Measurements from ENCODE around the gene CD68.
A peak's percentile ranks its signal among the peaks of the same experiment; 100 is the strongest.

CD68 gene

GRCh38 chr17:7548585-7549400 lies 30.6 kb upstream of the CD68 start, which contains the start of gene TNFSF12:
TNFSF12 (plus strand) TSS chr17:7549058; CDS start chr17:7549154, 96 bp downstream.
- H3F3A ChIP-seq (ENCODE audit: insufficient read depth), result no peaks in the 10 kb centered on the region
- H3K79me2 ChIP-seq (ENCODE audit: insufficient read depth, low read length), result no peaks in the 10 kb centered on the region
- no peaks in the 10 kb centered on the region for H3K9me3 ChIP-seq (ENCODE audit: insufficient read depth, low read length)
- H3K9me2 ChIP-seq (replicated peaks; ENCODE audit: insufficient read depth, low read length), result no peaks in the 10 kb centered on the region
- H4K20me1 ChIP-seq (ENCODE audit: low read depth, low read length), result no peaks in the 10 kb centered on the region
- H2AFZ ChIP-seq (ENCODE audit: low read depth, low read length, severe bottlenecking), result no peak within 1 kb of the TSS
- no peak within 1 kb of the TSS for H3K27ac ChIP-seq (ENCODE audit: low read depth, low read length)
- peak within 1 kb of the TSS; percentile 18; the same call in 1 of the 2 replicates for H3K9ac ChIP-seq (ENCODE audit: low read length)
- no peaks in the 10 kb centered on the region for H3K36me3 ChIP-seq (ENCODE audit: low read length)
- no peak for TF ChIP-seq EZH2phosphoT487 (conservative IDR thresholded peaks at IDR 0.05; ENCODE audit: low read length)
- TF ChIP-seq, protein P1, sequence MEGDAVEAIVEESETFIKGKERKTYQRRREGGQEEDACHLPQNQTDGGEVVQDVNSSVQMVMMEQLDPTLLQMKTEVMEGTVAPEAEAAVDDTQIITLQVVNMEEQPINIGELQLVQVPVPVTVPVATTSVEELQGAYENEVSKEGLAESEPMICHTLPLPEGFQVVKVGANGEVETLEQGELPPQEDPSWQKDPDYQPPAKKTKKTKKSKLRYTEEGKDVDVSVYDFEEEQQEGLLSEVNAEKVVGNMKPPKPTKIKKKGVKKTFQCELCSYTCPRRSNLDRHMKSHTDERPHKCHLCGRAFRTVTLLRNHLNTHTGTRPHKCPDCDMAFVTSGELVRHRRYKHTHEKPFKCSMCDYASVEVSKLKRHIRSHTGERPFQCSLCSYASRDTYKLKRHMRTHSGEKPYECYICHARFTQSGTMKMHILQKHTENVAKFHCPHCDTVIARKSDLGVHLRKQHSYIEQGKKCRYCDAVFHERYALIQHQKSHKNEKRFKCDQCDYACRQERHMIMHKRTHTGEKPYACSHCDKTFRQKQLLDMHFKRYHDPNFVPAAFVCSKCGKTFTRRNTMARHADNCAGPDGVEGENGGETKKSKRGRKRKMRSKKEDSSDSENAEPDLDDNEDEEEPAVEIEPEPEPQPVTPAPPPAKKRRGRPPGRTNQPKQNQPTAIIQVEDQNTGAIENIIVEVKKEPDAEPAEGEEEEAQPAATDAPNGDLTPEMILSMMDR (IDR thresholded peaks at IDR 0.05; ENCODE audit: insufficient read depth, low read length, poor library complexity, severe bottlenecking), result no peak
- no peak within 1 kb of the TSS for H3K4me3 ChIP-seq (ENCODE audit: insufficient read depth, low read length, poor library complexity, severe bottlenecking)
- H3K4me2 ChIP-seq (ENCODE audit: low read depth, low read length, poor library complexity, severe bottlenecking), result peak within 1 kb of the TSS; percentile 29
- H3K27me3 ChIP-seq (ENCODE audit: low read length), result no peaks in the 10 kb centered on the region

GRCh38 chr17:7549401-7550055 lies 29.9 kb upstream of the CD68 start:
- Histone ChIP-seq H3K36me3 (ENCODE audit: low read length) (no peaks in the 10 kb centered on the region), H3K79me2 (ENCODE audit: insufficient read depth, low read length) (no peaks in the 10 kb centered on the region), H3K27ac (ENCODE audit: low read depth, low read length) (no peak overlapping the region), H3F3A (ENCODE audit: insufficient read depth) (no peaks in the 10 kb centered on the region), H3K9me2 (replicated peaks; ENCODE audit: insufficient read depth, low read length) (no peaks in the 10 kb centered on the region), H3K9ac (ENCODE audit: low read length) (no peak overlapping the region), H3K4me2 (ENCODE audit: low read depth, low read length, poor library complexity, severe bottlenecking) (no peak overlapping the region), H3K9me3 (ENCODE audit: insufficient read depth, low read length) (no peaks in the 10 kb centered on the region), H3K27me3 (ENCODE audit: low read length) (no peaks in the 10 kb centered on the region), H3K4me3 (ENCODE audit: insufficient read depth, low read length, poor library complexity, severe bottlenecking) (no peak overlapping the region), H4K20me1 (ENCODE audit: low read depth, low read length) (no peaks in the 10 kb centered on the region), H2AFZ (ENCODE audit: low read depth, low read length, severe bottlenecking) (no peak overlapping the region)
- TF ChIP-seq, protein P1 (IDR thresholded peaks at IDR 0.05; ENCODE audit: insufficient read depth, low read length, poor library complexity, severe bottlenecking), result no peak
- TF ChIP-seq EZH2phosphoT487 (conservative IDR thresholded peaks at IDR 0.05; ENCODE audit: low read length), result no peak

- H3K9me2 ChIP-seq (replicated peaks; ENCODE audit: insufficient read depth, low read length), result no peaks in the 10 kb centered on the region
- no peaks in the 10 kb centered on the region for H3K27me3 ChIP-seq (ENCODE audit: low read length)
Measured at GRCh38 chr17:7550344-7550743, 29.1 kb upstream of the CD68 start.

More at GRCh38 chr17:7550344-7550743, 29.1 kb upstream of the CD68 start:
- H3K9me3 ChIP-seq (ENCODE audit: insufficient read depth, low read length), result no peaks in the 10 kb centered on the region
- H4K20me1 ChIP-seq (ENCODE audit: low read depth, low read length), result no peaks in the 10 kb centered on the region
- H3F3A ChIP-seq (ENCODE audit: insufficient read depth), result no peaks in the 10 kb centered on the region
- no peak overlapping the region for H3K4me3 ChIP-seq (ENCODE audit: insufficient read depth, low read length, poor library complexity, severe bottlenecking)
- H3K4me2 ChIP-seq (ENCODE audit: low read depth, low read length, poor library complexity, severe bottlenecking), result no peak overlapping the region
- no peak for TF ChIP-seq EZH2phosphoT487 (conservative IDR thresholded peaks at IDR 0.05; ENCODE audit: low read length)
- TF ChIP-seq, protein P1 (IDR thresholded peaks at IDR 0.05; ENCODE audit: insufficient read depth, low read length, poor library complexity, severe bottlenecking), result no peak
- H3K27ac ChIP-seq (ENCODE audit: low read depth, low read length), result no peak overlapping the region
- H3K79me2 ChIP-seq (ENCODE audit: insufficient read depth, low read length), result no peaks in the 10 kb centered on the region
- no peak overlapping the region for H3K9ac ChIP-seq (ENCODE audit: low read length)
- no peaks in the 10 kb centered on the region for H3K36me3 ChIP-seq (ENCODE audit: low read length)
- H2AFZ ChIP-seq (ENCODE audit: low read depth, low read length, severe bottlenecking), result no peak overlapping the region
